Activated effector memory CD4-positive, alpha-beta T cell treated with Interleukin-2 at 50 U/mL for 16 hours (primary cell): ENCODE results near the gene SUMO3.

ENCODE experiments used
- DNase-seq: peaks from one replicate; pipeline ENCODE4 v3.0.0-alpha.2; 2020

Gene SUMO3

GRCh38 chr21:44801468-44802395 lies 16.1 kb downstream of the SUMO3 start, which contains the start of gene UBE2G2:
Gene UBE2G2, minus strand, starts transcription at chr21:44801820. Its CDS starts 72 bp downstream, at chr21:44801748.
- peak; percentile 83 for DNase-seq

- no peak for DNase-seq
These were observed 16.8 kb downstream of the SUMO3 start for GRCh38 chr21:44800971-44801467.

DNA sequence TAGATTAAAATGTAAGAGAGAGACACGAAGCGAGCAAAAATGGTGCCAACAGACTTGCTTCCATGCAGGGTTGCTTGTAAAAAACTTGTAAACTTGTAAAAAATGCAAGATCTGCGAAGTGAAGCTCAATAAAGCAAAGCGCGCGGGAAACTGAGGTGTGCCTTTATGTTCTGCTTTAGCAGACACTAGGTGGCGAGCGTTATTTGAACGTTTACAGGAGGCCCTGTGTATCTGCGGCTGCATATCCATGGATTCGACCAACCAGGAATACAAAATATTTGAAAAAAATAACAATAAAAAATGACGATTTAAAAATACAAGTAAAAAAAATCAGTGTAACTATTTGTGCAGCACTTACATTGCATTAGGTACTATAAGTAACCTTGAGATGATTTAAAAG lies 17.8 kb downstream of the SUMO3 start:
- DNase-seq = no peak

DNA sequence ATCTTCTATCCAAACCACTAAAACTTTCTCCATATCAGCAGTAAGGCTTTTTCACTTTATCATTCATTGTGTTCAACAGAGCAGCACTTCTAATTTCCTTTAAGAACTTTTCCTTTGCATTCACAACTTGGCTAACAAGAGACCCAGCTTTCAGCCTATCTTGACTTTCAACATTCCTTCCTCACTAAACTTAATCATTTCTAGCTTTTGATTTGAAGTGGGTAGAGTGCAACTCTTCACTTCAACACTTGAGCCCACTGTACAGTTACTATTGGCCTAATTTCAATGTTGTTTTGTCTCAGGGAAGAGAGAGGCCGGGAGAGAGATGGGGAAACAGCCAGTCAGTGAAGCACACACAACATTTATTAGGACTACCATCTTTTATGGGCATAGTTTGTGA lies 18.2 kb downstream of the SUMO3 start:
- no peak for DNase-seq

DNA sequence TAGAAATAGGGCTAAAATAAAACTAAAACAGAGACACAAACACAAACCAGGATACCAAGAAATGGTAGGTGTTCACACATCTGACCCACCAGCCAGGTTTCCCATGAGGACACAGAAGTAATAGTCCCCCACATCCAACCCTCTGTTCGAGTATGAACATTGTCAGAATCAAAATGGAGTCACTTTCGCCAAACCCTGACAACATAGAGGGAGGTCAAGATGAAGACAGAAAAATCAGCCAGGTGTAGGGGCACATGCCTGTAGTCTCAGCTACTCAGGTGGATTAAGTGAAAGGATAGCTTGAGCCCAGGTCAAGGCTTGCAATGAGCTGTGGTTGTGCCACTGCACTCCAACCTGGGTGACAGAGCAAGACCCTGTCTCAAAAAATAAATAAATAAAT lies 20.1 kb downstream of the SUMO3 start:
- DNase-seq = no peak

GRCh38 chr21:44795342-44795741 lies 22.5 kb downstream of the SUMO3 start:
- DNase-seq = no peak

DNA sequence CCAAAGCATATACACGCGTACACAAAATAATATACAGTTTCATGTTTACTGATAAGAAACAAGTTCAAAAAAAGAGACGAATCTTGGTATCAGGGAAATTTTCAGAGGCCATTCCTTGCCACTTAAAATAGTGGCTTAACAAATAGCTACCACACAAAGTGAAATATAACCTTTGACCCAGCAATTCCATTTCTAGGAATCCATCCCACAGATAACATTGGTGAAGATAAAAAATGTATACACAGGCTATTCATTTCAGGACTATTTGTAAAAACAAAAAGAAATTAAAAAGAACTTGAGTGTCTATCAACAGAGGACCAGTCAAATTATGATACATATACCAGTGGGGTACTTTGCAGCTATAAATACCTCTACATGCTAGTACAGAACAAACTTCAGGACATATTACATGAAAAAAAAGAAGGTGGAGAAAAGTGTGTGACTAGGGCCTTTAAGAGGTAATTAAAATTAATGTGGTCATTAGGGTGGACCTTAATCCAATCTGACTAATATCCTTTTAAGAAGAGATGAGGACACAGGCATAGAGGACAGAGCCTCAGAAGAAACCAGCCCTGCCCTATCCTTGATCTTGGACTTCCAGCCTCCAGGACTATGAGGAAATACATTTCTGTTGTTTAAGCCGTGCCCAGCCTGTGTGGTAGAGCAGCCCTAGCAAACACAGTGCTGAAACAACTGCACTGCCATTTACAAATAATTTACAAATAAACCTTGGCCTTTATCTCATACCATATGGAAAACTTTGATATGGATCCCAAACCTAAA lies 24.1 kb downstream of the SUMO3 start:
- DNase-seq = no peak

DNA sequence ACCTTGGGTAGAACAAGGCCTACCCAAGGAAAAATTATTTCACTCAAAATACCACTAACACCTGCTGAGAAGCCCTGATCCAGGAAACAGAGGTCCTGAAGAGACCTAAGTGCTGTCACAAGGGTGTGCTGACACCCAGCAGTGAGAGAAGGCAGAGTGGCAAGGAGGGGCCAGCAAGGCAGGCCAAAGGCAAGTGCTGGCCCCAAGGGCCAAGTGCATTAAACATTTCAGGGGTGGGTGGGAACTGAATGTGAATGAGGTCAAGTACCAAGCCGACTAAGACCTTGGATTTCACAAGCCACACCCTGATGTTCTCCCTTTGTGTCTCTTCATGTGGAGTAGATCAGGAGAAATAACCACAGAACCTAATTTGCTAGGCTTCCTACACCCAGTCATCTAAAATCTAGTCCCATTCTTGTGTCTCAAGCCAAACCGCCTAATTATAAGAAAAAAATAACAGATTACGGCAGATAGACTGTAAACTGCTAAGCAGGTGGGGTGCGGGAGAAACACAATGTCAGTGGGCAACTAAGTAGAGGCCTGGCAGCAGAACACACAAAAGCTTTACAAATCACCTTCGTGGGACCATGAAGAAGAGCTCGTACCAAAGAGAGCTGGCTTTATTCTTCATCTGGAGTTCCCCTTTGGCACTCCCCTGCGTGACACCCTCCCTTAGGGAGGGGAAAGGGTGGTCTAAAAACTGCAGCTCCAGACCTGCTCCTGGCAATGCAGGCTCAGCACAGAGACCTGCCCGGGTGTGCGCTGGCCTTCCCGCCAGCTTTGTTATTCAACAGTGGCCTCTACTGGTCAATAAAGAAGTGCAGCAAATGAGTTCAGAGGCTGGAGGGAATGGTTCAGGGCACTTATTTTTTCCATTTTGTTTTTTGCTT lies 24.9 kb downstream of the SUMO3 start:
- DNase-seq = peak; percentile 27

- DNase-seq = no peak
These were observed 25.9 kb downstream of the SUMO3 start for GRCh38 chr21:44791993-44792392.

DNA sequence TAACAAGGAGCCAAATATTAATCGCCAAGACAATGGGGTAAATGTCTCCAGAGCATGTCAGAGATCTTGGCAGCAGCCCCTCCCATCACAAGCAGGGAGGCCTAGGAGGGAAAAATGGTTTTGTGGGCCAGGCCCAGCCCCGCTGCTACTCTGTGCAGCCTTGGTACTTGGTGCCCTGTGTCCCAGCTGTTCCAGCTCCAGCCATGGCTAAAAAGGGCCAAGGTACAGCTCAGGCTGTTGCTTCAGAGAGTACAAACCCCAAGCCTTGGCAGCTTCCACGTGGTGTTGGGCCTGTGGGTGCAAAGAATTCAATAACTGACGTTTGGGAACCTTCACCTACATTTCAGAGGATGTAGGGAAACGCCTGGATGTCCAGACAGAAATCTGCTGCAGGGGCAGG lies 26.6 kb downstream of the SUMO3 start:
- no peak for DNase-seq

- DNase-seq = no peak
These were observed 27.5 kb downstream of the SUMO3 start for GRCh38 chr21:44790368-44790767.

DNA sequence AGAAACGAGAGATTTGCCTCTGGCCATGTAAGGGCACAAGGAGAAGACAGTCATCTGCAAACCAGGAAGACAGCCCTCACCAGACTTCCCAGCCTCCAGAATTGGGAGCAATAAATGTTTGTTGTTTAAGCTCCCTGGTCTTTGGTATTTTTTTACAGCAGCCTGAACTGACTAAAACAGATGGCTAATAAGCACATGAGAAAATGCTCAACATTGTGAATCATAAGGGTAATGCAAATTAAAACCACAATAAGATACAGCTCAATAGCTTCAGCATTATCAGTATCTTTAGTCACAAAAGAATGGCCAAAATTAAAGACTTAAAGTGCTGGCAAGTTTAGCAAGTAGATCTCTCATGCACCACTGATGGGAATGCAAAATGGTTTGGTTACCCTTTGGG lies 28.0 kb downstream of the SUMO3 start:
- no peak for DNase-seq

GRCh38 chr21:44785620-44786335 lies 32.1 kb downstream of the SUMO3 start:
- no peak for DNase-seq

DNA sequence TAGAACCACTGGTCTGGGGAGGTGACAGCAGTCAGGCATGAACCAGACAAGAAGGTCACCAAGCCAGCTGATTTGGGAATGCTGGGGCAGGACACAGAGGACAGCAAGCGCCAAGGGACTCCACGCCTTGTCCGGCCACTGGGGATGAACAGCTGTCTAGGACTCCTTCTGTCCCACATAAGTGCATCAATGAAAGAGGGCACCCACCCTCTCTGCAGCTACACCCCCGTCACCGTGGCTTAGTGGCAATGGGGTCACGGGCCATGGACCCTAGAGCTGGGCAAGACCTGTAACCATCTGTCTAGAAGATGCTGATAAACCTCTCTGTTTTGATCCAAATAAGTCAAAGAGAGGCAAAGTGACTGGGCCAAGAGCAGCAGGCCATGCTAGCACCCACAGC lies 33.1 kb downstream of the SUMO3 start:
- DNase-seq = no peak

DNA sequence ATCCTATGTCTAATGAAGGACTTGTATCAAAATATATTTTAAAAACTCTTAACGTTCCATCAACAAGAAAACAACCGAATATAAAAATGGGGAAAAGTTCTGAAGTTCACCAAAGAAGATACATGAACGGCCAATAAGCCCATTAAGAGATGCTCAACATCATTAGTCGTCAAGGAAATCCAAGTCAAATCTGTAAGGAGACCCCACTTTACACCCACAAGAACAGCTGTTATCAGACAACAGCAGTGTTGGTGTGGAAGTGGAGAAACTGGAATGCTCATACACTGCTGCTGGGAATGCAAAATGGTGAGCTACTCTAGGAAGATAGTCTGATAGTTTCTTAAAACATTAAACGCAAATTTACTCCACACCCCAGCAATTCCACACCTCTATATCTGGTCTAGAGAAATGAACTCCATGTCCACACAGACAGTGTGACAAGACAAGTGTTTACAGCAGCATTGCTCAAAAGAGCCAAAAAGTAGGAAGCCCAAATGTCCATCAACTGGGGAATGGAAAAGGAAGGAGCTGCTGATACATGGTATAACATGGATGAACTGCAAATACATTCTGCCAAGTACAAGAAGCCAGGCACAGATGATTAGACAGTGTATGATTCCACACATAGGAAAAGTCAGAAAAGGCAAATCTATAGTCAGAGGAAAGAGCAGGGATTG lies 34.7 kb downstream of the SUMO3 start:
- DNase-seq = no peak

DNA sequence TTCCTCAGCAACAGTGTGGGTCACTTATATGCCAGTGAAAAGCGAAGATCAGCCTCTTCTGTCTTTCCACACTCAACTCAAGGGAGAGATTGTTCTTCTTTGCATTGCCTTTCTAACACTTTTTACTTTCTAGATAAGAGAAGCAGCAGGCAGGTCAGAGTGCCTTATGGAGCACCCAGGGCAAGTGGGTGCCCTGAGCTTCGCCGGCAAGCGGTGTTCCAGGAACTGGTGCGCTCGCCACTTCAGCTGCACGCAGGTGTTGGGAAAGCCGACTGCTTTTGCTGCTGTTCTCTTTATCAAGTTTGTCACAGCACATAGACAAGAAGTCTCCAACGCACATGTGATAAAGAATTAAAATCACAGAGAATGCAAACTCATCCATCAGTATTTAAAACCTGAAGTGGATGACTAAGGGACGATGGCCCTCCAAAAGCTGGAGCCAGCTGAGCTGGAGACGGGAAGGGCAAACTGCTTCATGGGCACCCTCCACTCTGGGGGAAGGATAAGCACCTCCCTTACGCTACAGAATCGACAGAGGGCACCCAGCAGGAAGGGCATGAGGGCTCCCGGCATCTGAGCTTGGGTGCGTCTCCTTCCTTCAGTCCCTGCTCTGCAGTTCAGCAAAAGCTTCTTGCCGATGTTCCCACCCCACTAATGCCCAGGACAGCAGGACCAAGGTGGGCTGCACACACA lies 36.9 kb downstream of the SUMO3 start:
- DNase-seq = no peak

- DNase-seq = no peak
These were observed 37.7 kb downstream of the SUMO3 start for GRCh38 chr21:44780137-44780502.

GRCh38 chr21:44779417-44780136 lies 38.3 kb downstream of the SUMO3 start:
- no peak for DNase-seq

DNA sequence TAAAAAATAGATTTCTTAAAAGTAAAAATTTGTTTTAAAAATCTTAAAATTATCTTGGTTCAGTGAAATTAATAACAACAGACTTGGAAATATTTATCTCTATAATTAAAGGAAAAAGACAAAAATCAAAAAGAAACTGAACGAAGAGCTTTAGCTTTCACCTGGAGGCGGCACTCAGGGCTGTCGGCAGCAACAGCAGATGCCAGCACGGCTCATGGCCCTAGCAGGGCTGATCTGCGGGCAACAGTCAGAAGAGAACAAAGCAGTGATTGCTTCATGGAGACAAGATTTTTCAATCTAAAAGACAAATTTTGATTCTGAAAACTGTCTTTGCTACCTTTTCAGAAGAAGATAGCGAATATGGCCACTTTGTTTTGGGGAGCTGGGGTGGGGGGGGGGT lies 38.9 kb downstream of the SUMO3 start:
- DNase-seq = no peak

DNA sequence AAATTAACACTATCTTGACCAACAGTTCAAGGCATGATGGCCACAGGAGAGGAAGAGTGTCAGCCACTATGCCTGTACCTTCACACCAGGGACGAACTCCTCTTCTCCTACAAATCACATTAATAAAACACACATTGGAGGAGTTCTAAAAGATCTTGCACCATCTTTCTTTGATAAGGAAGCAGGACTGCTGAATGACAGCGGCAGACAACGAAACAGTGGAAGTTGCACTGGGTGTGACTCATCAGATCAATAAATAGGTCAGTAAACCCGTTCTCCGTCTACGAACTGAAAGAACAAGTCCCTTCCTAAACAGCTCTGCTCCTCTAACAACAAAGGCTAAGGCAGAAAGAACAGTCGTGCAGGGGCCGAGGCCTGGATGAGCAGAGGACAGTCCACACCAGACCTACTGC lies 39.4 kb downstream of the SUMO3 start:
- DNase-seq = no peak
